Measurements from ENCODE around the gene ANKRD34C. TPM values are rescaled to one million over a fixed set of nuclear protein-coding genes. Genes with fewer than 3 reads are reported as not detected.

ANKRD34C gene
- total and polyA plus RNA-seq, 7 experiments from 2014 or later, result not detected

DNA sequence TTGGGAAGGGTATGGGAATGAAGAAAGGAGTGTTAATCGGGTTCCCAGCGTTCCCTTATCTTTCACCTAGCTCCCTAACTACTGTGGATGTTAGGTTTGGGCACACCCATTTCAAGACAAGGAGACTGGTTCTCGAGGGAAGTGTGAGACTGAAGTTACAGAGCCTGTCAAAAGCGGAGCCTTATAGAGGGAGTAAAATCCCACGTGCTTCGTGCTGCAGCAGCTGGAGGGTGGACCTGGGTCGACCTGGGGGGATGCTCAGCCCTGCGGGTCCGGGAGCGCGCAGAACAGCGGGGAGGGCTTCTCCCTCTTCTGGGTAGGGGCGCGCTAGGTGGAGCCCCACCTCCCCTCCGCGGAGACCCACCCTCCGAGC, 28.1 kb downstream of the ANKRD34C start:
- intact Hi-C loops (cut with micrococcal nuclease), result loop anchor here (5.0 kb wide), 3 partner anchors 612 to 762 kb away; partner anchors contain the start of gene BCL2A1 (in 1 of the 2)
- peaks cover 3 to 34% (median 11%) of the 10 kb centered on the region in 5 donors for H3K27me3 Mint-ChIP-seq
- ChIA-PET CTCF (no interaction called here), POLR2A (interaction anchor here (1.1 kb wide), 1 partner anchor 613 kb away, joined by 4 read pairs; no protein-coding TSS in a partner anchor)
- H3K9me3 Mint-ChIP-seq, result no peaks in the 10 kb centered on the region
- H3K36me3 ChIP-seq (ENCODE audit: control insufficient read depth in 2 of 3, insufficient read depth in 3 of 3, low read length in 3 of 3), result peaks cover 8 to 28% (median 11%) of the 10 kb centered on the region in 3 experiments
- peak overlapping the region; percentile 85 to 93 (median 90) for H3K4me3 Mint-ChIP-seq
- peaks cover 13 to 29% (median 23%) of the 10 kb centered on the region in 5 donors for H3K36me3 Mint-ChIP-seq
- no peaks in the 10 kb centered on the region for H3K27me3 ChIP-seq (ENCODE audit: control insufficient read depth in 2 of 2, insufficient read depth in 2 of 2, low read length in 2 of 2)
- H3K27ac Mint-ChIP-seq, result peak overlapping the region; percentile 4 to 74 (median 66)
- no peaks in the 10 kb centered on the region for H3K9me3 ChIP-seq (ENCODE audit: control insufficient read depth in 2 of 3, low read length in 3 of 3)
- ATAC-seq (no peak), DNase-seq (peak in 1 of 9 donors; percentile 13)
- peaks cover 13 to 20% of the 10 kb centered on the region in 2 donors for H3K4me1 ChIP-seq (ENCODE audit: control insufficient read depth in 2 of 2, insufficient read depth in 2 of 2, low read length in 2 of 2)
- H3K4me3 ChIP-seq (ENCODE audit: low read length), result peak overlapping the region; percentile 56
- peaks cover 19 to 46% (median 41%) of the 10 kb centered on the region in 7 donors for H3K4me1 Mint-ChIP-seq
- no peak overlapping the region for H3K27ac ChIP-seq (ENCODE audit: low read depth, low read length)

DNA sequence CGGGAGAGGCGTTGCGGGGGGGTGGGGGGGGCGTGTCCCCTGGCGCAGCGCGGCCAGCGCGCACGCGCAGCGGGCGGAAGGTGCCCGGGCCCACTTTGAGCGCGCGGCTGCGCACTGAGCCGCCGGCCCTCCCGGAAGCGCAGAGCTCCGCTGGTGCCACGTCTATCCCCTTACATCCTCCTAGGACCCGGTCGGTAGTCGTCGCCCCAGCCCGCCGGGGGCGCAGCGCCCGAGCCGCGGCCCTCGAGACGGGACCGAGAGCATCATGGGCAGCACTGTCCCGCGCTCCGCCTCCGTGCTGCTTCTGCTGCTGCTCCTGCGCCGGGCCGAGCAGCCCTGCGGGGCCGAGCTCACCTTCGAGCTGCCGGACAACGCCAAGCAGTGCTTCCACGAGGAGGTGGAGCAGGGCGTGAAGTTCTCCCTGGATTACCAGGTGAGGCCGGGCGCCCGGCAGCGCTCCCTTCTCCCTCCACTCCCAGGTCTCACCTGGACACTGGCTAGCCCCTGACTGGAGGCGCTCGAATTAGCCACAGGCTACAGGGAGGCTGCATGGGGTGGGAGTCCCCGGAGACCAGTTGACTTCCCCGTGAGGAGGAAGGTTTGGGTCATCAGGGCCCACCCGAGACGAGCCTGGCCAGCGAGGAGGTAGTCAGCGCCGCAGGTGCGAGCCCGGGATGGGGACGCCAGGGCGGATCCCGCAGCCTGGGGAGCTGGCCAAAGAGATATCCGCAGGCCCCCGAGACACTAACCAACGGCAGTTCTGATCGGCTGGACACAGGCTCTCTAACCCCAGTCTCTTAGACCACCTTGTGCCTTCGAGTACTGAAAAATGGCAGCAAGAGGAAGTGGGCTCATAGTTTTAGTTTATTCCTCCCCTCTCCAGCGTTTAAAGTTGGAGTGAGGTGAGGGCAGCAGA, 28.7 kb downstream of the ANKRD34C start, which contains the start of gene TMED3:
Gene TMED3, plus strand, starts transcription at position 128 of the 916 bp plus-strand sequence. Its CDS starts 138 bp downstream, at position 266.
- peak within 1 kb of the TSS; percentile 62 for H3K27ac ChIP-seq (ENCODE audit: low read depth, low read length)
- ATAC-seq (peak; percentile 92), DNase-seq (peak; percentile 58 to 85 (median 79))
- no peaks in the 10 kb centered on the region for H3K27me3 ChIP-seq (ENCODE audit: control insufficient read depth in 2 of 2, insufficient read depth in 2 of 2, low read length in 2 of 2)
- no peaks in the 10 kb centered on the region for H3K9me3 ChIP-seq (ENCODE audit: control insufficient read depth in 2 of 3, low read length in 3 of 3)
- H3K4me1 ChIP-seq (ENCODE audit: control insufficient read depth in 2 of 2, insufficient read depth in 2 of 2, low read length in 2 of 2), result peaks cover 13 to 20% of the 10 kb centered on the region in 2 donors
- Mint-ChIP-seq H3K4me1 (peaks cover 24 to 52% (median 46%) of the 10 kb centered on the region in 7 donors), H3K36me3 (peaks cover 15 to 34% (median 25%) of the 10 kb centered on the region in 5 donors), H3K4me3 (peak within 1 kb of the TSS; percentile 85 to 93 (median 90)), H3K27ac (peak within 1 kb of the TSS; percentile 4 to 74 (median 66)), H3K27me3 (peaks cover 0 to 29% (median 4%) of the 10 kb centered on the region in 5 donors), H3K9me3 (no peaks in the 10 kb centered on the region)
- POLR2A ChIA-PET, result interaction anchor here (1.1 kb wide), 1 partner anchor 612 kb away, joined by 4 read pairs; no protein-coding TSS in a partner anchor
- CTCF ChIA-PET, result no interaction called here
- H3K36me3 ChIP-seq (ENCODE audit: control insufficient read depth in 2 of 3, insufficient read depth in 3 of 3, low read length in 3 of 3), result peaks cover 8 to 35% (median 11%) of the 10 kb centered on the region in 3 experiments
- intact Hi-C loops (cut with micrococcal nuclease), result loop anchor here (1.0 to 5.0 kb wide), 5 partner anchors 611 to 841 kb away; partner anchors contain the start of genes BCL2A1 (in 1 of the 2) and FAH (in 1 of the 2)
- H3K4me3 ChIP-seq (ENCODE audit: low read length), result peak within 1 kb of the TSS; percentile 90

DNA sequence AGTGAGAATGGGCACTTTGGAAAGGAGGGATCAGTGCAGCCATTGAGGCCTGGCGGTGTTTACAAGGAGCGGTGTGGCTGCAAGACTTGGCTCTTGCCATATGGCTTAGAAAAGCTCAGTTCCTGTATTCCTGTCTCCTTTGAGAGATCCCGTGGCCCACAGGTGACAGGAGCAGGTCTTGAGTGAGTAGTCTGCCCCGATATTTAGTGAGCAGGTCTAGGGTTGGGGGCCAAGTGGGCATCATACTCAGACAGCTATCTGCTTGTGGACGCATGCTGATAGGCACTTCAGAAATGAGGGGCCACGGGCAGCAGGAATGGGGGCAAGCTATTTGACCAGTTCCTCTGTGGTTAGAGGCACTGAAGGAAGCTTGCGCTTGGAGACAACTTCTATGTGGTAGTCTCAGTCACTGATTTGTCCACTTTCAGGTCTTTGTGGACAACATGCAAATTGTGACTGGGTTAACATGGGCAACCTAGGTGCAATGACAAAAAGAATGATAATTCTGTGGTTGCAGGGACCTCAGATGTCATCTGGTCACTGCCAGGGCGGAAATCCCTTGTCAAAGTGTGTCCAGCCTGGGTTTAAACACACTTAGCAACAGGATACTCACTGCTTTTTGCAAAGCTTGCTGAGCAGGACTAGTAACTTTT, 29.5 kb downstream of the ANKRD34C start:
- ATAC-seq (no peak), DNase-seq (no peak)
- Mint-ChIP-seq H3K4me1 (peaks cover 32 to 60% (median 54%) of the 10 kb centered on the region in 7 donors), H3K27me3 (peaks cover 0 to 26% (median 4%) of the 10 kb centered on the region in 5 donors), H3K36me3 (peaks cover 16 to 42% (median 33%) of the 10 kb centered on the region in 5 donors), H3K27ac (peak overlapping the region in 5 of 9 donors; percentile 4 to 74 (median 64)), H3K9me3 (no peaks in the 10 kb centered on the region), H3K4me3 (peak overlapping the region; percentile 83 to 92 (median 90))
- Histone ChIP-seq H3K4me3 (ENCODE audit: low read length) (peak overlapping the region; percentile 90), H3K9me3 (ENCODE audit: control insufficient read depth in 2 of 3, low read length in 3 of 3) (no peaks in the 10 kb centered on the region), H3K27me3 (ENCODE audit: control insufficient read depth in 2 of 2, insufficient read depth in 2 of 2, low read length in 2 of 2) (no peaks in the 10 kb centered on the region), H3K4me1 (ENCODE audit: control insufficient read depth in 2 of 2, insufficient read depth in 2 of 2, low read length in 2 of 2) (peaks cover 13 to 20% of the 10 kb centered on the region in 2 donors), H3K27ac (ENCODE audit: low read depth, low read length) (no peak overlapping the region), H3K36me3 (ENCODE audit: control insufficient read depth in 2 of 3, insufficient read depth in 3 of 3, low read length in 3 of 3) (peaks cover 8 to 42% (median 11%) of the 10 kb centered on the region in 3 experiments)
- intact Hi-C loops (cut with micrococcal nuclease), result loop anchor here (1.0 to 5.0 kb wide), 5 partner anchors 610 to 840 kb away; partner anchors contain the start of genes BCL2A1 (in 1 of the 2) and FAH (in 1 of the 2)
- POLR2A ChIA-PET, result no interaction called here
- CTCF ChIA-PET, result no interaction called here

DNA sequence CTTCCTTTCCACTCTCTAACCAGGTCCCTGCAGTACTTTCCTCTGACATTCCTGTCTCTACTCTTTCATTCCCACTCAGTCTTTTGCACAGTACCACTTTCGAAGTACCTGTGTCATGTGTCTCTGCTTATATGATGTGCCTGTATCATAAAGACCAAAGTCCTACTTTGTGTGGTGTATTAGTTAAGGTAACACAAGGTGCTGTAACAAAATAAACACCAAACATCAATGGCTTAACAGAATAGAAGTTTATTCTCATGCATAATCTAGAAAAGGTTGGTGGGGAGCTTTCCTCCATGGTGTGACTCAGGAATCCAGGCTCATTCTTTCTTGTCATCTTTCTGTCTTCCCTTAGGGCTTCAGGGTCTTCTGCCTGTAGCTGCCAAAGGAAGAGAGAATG, 31.7 kb downstream of the ANKRD34C start:
- Histone ChIP-seq H3K27me3 (ENCODE audit: control insufficient read depth in 2 of 2, insufficient read depth in 2 of 2, low read length in 2 of 2) (no peaks in the 10 kb centered on the region), H3K27ac (ENCODE audit: low read depth, low read length) (no peak overlapping the region), H3K36me3 (ENCODE audit: control insufficient read depth in 2 of 3, insufficient read depth in 3 of 3, low read length in 3 of 3) (peaks cover 11 to 64% (median 17%) of the 10 kb centered on the region in 3 experiments), H3K9me3 (ENCODE audit: control insufficient read depth in 2 of 3, low read length in 3 of 3) (no peaks in the 10 kb centered on the region), H3K4me3 (ENCODE audit: low read length) (no peak overlapping the region), H3K4me1 (ENCODE audit: control insufficient read depth in 2 of 2, insufficient read depth in 2 of 2, low read length in 2 of 2) (peaks cover 13 to 20% of the 10 kb centered on the region in 2 donors)
- peaks cover 0 to 10% (median 0%) of the 10 kb centered on the region in 5 donors for H3K27me3 Mint-ChIP-seq
- DNase-seq (no peak), ATAC-seq (no peak)
- H3K4me3 Mint-ChIP-seq, result peak overlapping the region in 5 of 10 donors; percentile 11 to 85 (median 28)
- POLR2A ChIA-PET, result no interaction called here
- peaks cover 41 to 77% (median 67%) of the 10 kb centered on the region in 7 donors for H3K4me1 Mint-ChIP-seq
- peaks cover 29 to 64% (median 52%) of the 10 kb centered on the region in 5 donors for H3K36me3 Mint-ChIP-seq
- H3K9me3 Mint-ChIP-seq, result peaks cover 0 to 2% (median 0%) of the 10 kb centered on the region in 11 donors
- no peak overlapping the region for H3K27ac Mint-ChIP-seq
- CTCF ChIA-PET, result no interaction called here
- intact Hi-C loops (cut with micrococcal nuclease), result loop anchor here (5.0 kb wide), 3 partner anchors 608 to 758 kb away; partner anchors contain the start of gene BCL2A1 (in 1 of the 2)

DNA sequence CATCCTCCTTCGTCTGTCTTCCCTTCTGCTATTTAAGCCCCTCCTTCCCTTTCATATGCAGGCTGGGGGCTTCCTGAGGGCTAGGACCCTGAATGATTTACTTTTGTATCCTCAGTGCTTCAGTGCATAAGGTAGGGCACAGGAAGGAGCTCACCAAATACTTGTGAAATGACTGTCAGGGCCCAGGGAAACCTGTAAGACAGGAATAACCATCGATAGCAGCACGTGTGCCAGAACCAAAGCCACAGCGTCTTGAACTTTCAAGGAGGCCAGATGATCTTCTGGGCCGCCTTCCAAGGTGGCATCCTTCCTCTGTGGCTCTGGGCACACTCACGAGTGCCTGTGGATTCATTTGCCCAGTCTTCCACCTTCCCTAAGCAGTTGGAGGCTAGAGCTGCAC, 32.3 kb downstream of the ANKRD34C start:
- H3K36me3 Mint-ChIP-seq, result peaks cover 34 to 70% (median 58%) of the 10 kb centered on the region in 5 donors
- ChIA-PET POLR2A (no interaction called here), CTCF (no interaction called here)
- Histone ChIP-seq H3K27ac (ENCODE audit: low read depth, low read length) (no peak overlapping the region), H3K4me3 (ENCODE audit: low read length) (no peak overlapping the region), H3K9me3 (ENCODE audit: control insufficient read depth in 2 of 3, low read length in 3 of 3) (no peaks in the 10 kb centered on the region), H3K36me3 (ENCODE audit: control insufficient read depth in 2 of 3, insufficient read depth in 3 of 3, low read length in 3 of 3) (peaks cover 11 to 68% (median 17%) of the 10 kb centered on the region in 3 experiments), H3K27me3 (ENCODE audit: control insufficient read depth in 2 of 2, insufficient read depth in 2 of 2, low read length in 2 of 2) (no peaks in the 10 kb centered on the region), H3K4me1 (ENCODE audit: control insufficient read depth in 2 of 2, insufficient read depth in 2 of 2, low read length in 2 of 2) (peaks cover 13 to 20% of the 10 kb centered on the region in 2 donors)
- H3K27me3 Mint-ChIP-seq, result peaks cover 0 to 6% (median 0%) of the 10 kb centered on the region in 5 donors
- H3K27ac Mint-ChIP-seq, result no peak overlapping the region
- ATAC-seq, result no peak
- peaks cover 46 to 81% (median 67%) of the 10 kb centered on the region in 7 donors for H3K4me1 Mint-ChIP-seq
- peak overlapping the region in 2 of 10 donors; percentile 25 for H3K4me3 Mint-ChIP-seq
- intact Hi-C loops (cut with micrococcal nuclease), result loop anchor here (5.0 kb wide), 3 partner anchors 607 to 757 kb away; partner anchors contain the start of gene BCL2A1 (in 1 of the 2)
- DNase-seq, result no peak
- H3K9me3 Mint-ChIP-seq, result peaks cover 0 to 2% (median 0%) of the 10 kb centered on the region in 11 donors
